ENCODE measurements around the gene R3HCC1L. TPM values are rescaled to one million over a fixed set of nuclear protein-coding genes. Genes with fewer than 3 reads are reported as not detected.

R3HCC1L gene
- total and polyA plus RNA-seq, 2 donors (not counting 1 experiment from before 2014, with no cell fraction given), result 11.6 to 25.1 TPM

- no peaks in the 10 kb centered on the region for H3K79me2 ChIP-seq (ENCODE audit: control insufficient read depth, insufficient read depth, low read length)
- no peak overlapping the region for H3K4me3 Mint-ChIP-seq
- H3K9ac ChIP-seq (ENCODE audit: low read length), result no peak overlapping the region
- no peaks in the 10 kb centered on the region for H3K4me1 Mint-ChIP-seq
- CTCF ChIA-PET, result no interaction called here
- H3K27ac ChIP-seq (ENCODE audit: low read length in 2 of 2), result no peak overlapping the region
- WGBS (ENCODE audit: insufficient coverage), result 94% methylated on average over 6 of the region's 8 CpGs
- no peak for TF ChIP-seq EZH2 (IDR thresholded peaks at IDR 0.05; ENCODE audit: borderline replicate concordance, insufficient read depth, low read depth, low read length, poor library complexity, severe bottlenecking)
- no peak overlapping the region for H3K4me3 ChIP-seq (ENCODE audit: control extremely low read depth in 1 of 5, extremely low read depth in 1 of 5, insufficient read depth in 1 of 5, low read depth in 2 of 5, low read length in 4 of 5)
- intact Hi-C loops (cut with micrococcal nuclease), result no loop called here
- H3K27me3 ChIP-seq (replicated peaks in 1 of 4; ENCODE audit: control extremely low read depth in 1 of 4, control insufficient read depth in 3 of 4, insufficient read depth in 4 of 4, low read length in 3 of 4), result no peaks in the 10 kb centered on the region
- DNase-seq (no peak), ATAC-seq (ENCODE audit: low read depth) (no peak)
- no peak overlapping the region for H3K27ac Mint-ChIP-seq
- POLR2A ChIA-PET, result no interaction called here
- H3K4me2 ChIP-seq (replicated peaks; ENCODE audit: low read depth, low read length, poor library complexity, severe bottlenecking), result no peak overlapping the region
- no peaks in the 10 kb centered on the region for H3K9me3 Mint-ChIP-seq (ENCODE audit: insufficient read depth)
- no peaks in the 10 kb centered on the region for H3K36me3 ChIP-seq (replicated peaks in 1 of 2; ENCODE audit: control extremely low read depth in 1 of 2, control insufficient read depth in 1 of 2, extremely low read depth in 1 of 2, insufficient read depth in 2 of 2, low read length in 1 of 2)
- H2AFZ ChIP-seq (ENCODE audit: insufficient read depth, low read depth, low read length, poor library complexity, severe bottlenecking), result no peak overlapping the region
- no peaks in the 10 kb centered on the region for H4K20me1 ChIP-seq (ENCODE audit: control insufficient read depth, insufficient read depth, low read length, poor library complexity, severe bottlenecking)
- H3K27me3 Mint-ChIP-seq, result peaks cover 11% of the 10 kb centered on the region
- no peaks in the 10 kb centered on the region for H3K9me3 ChIP-seq (ENCODE audit: control extremely low read depth in 1 of 3, control insufficient read depth in 2 of 3, insufficient read depth in 1 of 3, low read length in 2 of 3)
- no peaks in the 10 kb centered on the region for H3K4me1 ChIP-seq (ENCODE audit: control insufficient read depth in 2 of 2, insufficient read depth in 2 of 2, low read length in 2 of 2)
These were observed 38.1 kb upstream of the R3HCC1L start for GRCh38 chr10:98096316-98096715.

- Histone ChIP-seq H3K4me2 (replicated peaks; ENCODE audit: low read depth, low read length, poor library complexity, severe bottlenecking) (no peak overlapping the region), H3K9ac (ENCODE audit: low read length) (no peak overlapping the region), H3K79me2 (ENCODE audit: control insufficient read depth, insufficient read depth, low read length) (no peaks in the 10 kb centered on the region), H3K4me1 (ENCODE audit: control insufficient read depth in 2 of 2, insufficient read depth in 2 of 2, low read length in 2 of 2) (no peaks in the 10 kb centered on the region), H3K4me3 (ENCODE audit: control extremely low read depth in 1 of 5, extremely low read depth in 1 of 5, insufficient read depth in 1 of 5, low read depth in 2 of 5, low read length in 4 of 5) (no peak overlapping the region), H3K9me3 (ENCODE audit: control extremely low read depth in 1 of 3, control insufficient read depth in 2 of 3, insufficient read depth in 1 of 3, low read length in 2 of 3) (no peaks in the 10 kb centered on the region), H4K20me1 (ENCODE audit: control insufficient read depth, insufficient read depth, low read length, poor library complexity, severe bottlenecking) (no peaks in the 10 kb centered on the region), H3K27ac (ENCODE audit: low read length in 2 of 2) (no peak overlapping the region), H3K36me3 (replicated peaks in 1 of 2; ENCODE audit: control extremely low read depth in 1 of 2, control insufficient read depth in 1 of 2, extremely low read depth in 1 of 2, insufficient read depth in 2 of 2, low read length in 1 of 2) (no peaks in the 10 kb centered on the region), H2AFZ (ENCODE audit: insufficient read depth, low read depth, low read length, poor library complexity, severe bottlenecking) (no peak overlapping the region), H3K27me3 (replicated peaks in 1 of 4; ENCODE audit: control extremely low read depth in 1 of 4, control insufficient read depth in 3 of 4, insufficient read depth in 4 of 4, low read length in 3 of 4) (no peaks in the 10 kb centered on the region)
- no peaks in the 10 kb centered on the region for H3K9me3 Mint-ChIP-seq (ENCODE audit: insufficient read depth)
- peaks cover 11% of the 10 kb centered on the region for H3K27me3 Mint-ChIP-seq
- no peak overlapping the region for H3K4me3 Mint-ChIP-seq
- intact Hi-C loops (cut with micrococcal nuclease), result no loop called here
- H3K4me1 Mint-ChIP-seq, result no peaks in the 10 kb centered on the region
- no peak for TF ChIP-seq CTCF (IDR thresholded peaks at IDR 0.05)
- 84% methylated on average over 8 of the region's 10 CpGs for WGBS (ENCODE audit: insufficient coverage)
- CTCF ChIA-PET, result no interaction called here
- POLR2A ChIA-PET, result no interaction called here
- DNase-seq, result no peak
- no peak overlapping the region for H3K27ac Mint-ChIP-seq
- ATAC-seq (ENCODE audit: low read depth), result no peak
These were observed 37.7 kb upstream of the R3HCC1L start for GRCh38 chr10:98096731-98097130.
